NCI-H1092 (cell line): ENCODE results near the gene ARID5B.

Experiments
- DNase-seq: peaks from one replicate; lab custom pipeline; 2025; lab: John Stamatoyannopoulos, UW

The ARID5B gene

GRCh38 chr10:61941202-61941681 is 39.7 kb downstream of the ARID5B start:
- DNase-seq, result no peak

DNA sequence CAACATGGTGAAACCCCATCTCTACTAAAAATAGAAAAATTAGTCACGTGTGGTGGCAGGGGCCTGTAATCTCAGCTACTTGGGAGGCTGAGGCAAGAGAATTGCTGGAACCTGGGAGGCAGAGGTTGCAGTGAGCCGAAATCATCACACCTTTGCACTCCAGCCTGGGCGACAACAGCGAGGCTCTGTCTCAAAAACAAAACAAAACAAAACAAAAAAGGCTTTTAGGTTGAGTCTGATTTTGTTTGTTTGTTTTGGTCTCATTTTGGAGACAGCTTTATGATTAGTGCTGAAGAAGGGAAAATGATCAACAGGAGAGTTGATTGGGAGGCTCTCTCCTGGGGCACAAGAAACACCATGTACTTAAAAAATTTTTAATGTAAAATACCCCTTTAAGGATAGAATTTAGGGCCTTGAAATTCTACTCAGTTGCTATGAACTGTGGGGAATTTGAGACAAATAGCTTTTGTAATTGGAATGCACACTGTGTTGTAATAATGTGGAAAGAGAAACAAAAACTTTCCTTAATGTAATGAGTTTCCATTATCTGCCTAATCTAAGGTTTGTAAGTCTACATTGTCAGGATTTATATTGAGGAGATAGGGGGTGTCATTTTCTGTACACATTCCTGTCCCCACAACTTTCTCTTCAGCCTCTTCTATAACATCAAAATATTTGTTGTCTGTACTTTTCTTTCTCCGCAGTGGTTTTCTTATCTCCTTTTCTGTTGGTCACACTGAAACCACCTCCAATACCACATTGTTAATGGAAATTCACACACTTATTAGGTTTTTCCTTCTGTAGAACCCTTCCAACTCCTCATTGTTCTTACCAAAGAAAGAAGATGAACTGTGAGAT is 41.3 kb downstream of the ARID5B start:
- no peak for DNase-seq

DNA sequence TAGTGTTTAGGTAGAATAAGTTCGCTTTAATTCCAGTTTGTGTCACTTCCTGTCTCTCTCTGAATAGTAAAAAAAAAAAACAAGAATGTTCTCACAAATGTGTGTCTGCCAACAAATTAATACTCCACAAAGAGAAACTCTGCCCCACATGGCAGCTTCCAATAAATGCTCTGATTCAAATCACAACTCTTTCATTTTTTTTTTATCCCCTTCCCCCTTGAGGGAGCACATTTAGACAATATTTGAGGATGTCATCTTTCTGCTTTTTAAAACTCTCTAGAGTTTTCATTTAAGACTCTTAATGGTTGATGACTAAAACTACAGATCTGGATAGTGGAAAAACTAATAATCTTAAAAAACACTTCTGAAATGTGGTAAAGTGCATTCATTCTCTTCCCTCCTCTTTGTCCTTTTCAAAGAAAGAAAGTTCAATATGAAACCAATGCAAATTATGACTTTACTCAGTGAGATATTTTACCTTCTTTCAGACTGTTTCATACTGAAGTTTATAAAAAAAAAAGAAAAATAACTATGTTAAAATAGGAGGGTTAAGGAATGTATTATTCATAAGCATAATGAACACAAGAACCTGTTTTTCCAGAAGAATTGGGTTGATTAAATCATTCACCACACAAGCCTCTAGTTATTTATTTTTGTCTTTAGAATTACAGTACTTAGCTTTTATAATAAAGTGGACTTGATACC is 42.3 kb downstream of the ARID5B start:
- no peak for DNase-seq

GRCh38 chr10:61944410-61945147 is 43.1 kb downstream of the ARID5B start:
- no peak for DNase-seq

DNA sequence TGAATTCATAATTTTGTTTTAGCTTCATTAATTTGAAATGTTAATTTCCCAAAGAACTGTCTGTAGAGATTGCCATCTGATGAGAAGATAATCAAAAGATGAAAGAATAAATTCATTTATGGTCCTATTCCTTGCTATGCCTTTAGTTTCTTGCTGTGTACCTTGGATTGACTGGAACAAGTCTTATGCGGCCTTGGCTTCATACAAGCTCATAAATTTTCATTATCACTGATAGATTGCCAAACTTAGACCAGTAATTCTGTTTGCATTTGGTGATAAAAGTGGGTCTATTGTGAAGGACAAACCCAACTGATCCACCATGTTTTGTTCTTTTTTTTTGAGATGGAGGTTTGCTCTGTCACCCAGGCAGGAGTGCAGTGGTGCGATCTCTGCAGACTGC is 48.2 kb downstream of the ARID5B start:
- no peak for DNase-seq

GRCh38 chr10:61950449-61951143 is 49.1 kb downstream of the ARID5B start:
- no peak for DNase-seq

GRCh38 chr10:61951144-61951483 is 49.6 kb downstream of the ARID5B start:
- no peak for DNase-seq

GRCh38 chr10:61952028-61952674 is 50.7 kb downstream of the ARID5B start:
- DNase-seq, result no peak

DNA sequence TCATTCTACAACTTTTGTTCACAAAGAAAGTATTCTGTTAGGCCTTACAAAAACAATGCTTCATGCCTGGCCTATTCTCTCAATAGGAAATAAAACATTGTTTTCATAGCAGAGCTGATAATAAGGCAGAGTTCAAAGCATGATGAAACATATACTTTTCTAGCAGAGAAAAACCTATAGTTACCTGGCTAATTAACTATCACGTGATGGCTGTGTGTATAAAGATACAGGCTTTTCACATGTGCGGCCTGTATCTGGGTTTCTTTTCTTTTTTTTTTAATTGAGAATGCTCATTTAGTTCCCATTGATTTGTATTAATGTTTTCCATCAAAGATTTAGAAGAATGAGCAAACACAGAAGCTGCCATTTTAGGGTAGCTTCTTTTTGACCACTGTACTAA is 51.7 kb downstream of the ARID5B start:
- DNase-seq, result no peak

DNA sequence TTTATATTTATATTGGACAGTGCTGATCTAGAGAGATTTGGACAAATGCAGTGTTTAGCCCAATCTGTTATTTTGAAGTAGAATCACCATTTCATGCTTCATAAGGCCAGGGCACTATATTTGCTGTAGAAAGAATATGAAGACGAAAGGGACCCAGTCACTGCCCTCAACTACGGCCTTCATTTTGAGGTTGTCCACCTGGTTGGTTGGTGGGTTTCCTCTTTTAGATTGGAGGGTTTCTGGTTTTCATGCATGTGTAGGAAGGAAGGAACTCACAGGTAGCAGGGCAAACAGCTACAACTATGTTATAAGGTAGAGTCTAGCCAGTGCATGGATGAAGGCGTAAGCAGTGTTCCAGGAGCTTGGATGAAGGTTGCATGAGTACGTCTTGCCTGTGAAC is 56.3 kb downstream of the ARID5B start:
- DNase-seq, result no peak

GRCh38 chr10:61958311-61958710 is 56.8 kb downstream of the ARID5B start:
- DNase-seq, result no peak

DNA sequence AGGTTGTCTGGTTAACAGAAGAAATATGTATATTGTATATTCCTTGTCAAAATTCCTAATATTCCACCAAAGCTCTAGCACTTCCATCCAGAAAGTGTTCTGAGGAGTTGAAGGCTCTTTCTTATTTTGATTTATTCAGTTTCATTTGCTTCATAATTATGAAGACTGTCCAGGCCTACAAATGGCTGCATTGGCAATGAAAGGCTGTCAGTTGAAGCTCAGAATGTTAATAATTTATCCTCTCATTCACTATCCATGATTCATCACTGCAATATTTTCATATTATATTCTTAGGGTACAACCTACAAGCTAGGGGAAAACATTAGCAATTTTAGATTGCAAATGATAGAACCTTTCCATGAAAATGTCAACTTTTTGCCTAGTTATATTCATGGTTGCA is 57.3 kb downstream of the ARID5B start:
- no peak for DNase-seq

DNA sequence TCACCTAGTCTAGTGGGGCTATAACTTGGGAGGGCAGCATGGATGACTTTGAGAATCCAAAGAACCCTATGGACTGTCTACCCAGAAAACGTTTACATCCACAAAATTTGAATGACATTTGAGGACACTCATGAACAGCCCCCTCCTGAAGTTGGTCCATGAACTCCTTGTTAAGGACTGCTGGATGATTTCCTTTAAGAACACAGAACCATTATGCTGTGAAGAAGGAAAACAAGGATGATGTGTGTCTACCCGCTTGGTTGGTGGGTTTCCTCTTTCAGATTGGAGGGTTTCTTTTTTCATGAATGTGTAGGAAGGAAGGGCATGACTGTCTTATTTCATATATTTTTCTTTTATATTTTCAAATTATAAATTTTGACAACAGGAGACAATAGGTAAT is 58.3 kb downstream of the ARID5B start:
- DNase-seq, result no peak

DNA sequence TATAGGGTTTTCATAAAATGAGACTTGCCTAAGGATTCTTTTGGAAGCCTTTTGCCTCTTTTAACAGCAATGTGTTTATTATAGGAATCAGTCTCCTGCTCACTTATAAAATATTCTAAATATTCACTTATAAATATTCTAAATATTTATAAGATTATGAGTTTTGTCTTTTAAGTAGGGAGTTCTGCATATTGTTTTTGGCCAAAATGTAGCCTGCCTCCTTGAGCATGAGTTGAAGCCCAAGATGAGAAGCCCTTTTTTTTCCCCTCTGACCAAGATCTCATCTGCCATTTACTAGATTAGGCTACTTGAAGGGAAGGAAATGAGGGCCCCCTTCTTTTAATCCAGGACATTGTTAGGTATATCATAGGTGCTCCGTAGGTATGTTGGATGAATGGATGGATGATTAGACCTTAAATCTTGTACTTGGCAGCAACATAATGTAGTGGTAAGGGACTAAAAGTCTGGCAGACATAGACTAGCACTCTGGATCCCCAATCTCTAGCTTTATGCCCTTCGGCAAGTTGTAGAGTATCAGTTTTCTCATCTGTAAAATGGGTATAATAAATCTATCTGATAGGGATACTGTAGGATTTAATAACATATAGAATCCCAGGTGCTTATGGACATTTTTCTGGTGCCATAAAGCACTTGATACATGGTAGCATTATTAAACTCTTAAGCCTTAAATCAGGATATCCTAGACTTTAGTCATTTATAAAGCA is 59.1 kb downstream of the ARID5B start:
- no peak for DNase-seq

DNA sequence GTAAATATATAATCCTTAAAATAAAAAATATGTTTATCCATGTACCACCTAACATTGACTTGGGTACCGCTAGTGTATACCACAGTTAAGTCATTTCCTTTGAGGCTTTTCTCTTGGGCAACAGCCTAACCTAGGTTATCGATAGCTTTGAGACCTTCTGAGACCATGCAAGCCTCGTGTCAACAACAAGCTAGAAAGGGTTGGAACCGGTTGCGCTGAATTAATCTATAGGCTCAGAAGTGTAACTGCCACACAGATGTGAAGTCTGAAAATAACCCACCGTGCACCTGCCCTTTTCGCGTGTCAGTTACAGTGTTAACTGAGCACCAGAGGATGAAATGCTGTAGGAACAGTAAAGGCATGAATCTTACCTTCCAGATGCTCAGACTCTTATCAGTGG is 59.8 kb downstream of the ARID5B start:
- DNase-seq, result no peak

DNA sequence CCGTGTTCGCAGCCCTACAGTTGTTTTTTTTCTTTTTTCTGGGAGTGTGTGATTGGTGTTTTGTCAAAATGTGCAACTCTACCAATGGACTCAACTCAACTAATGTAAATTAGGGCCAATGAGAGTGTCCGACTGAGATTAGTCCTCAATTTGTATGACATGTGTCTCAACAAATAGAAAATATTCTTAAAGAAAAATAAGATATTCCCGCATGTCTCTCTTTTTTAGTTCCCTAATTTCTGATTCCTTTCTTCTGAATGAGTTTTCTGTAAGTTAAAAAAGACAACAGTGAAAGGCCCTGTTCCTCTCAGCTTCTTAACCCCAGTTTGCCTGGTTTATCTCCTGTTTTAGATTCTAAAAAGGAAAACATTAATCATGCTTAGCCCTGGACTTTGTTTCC is 61.5 kb downstream of the ARID5B start:
- DNase-seq, result no peak

GRCh38 chr10:61963669-61964058 is 62.2 kb downstream of the ARID5B start:
- no peak for DNase-seq

GRCh38 chr10:61964059-61964709 is 62.7 kb downstream of the ARID5B start:
- no peak for DNase-seq

DNA sequence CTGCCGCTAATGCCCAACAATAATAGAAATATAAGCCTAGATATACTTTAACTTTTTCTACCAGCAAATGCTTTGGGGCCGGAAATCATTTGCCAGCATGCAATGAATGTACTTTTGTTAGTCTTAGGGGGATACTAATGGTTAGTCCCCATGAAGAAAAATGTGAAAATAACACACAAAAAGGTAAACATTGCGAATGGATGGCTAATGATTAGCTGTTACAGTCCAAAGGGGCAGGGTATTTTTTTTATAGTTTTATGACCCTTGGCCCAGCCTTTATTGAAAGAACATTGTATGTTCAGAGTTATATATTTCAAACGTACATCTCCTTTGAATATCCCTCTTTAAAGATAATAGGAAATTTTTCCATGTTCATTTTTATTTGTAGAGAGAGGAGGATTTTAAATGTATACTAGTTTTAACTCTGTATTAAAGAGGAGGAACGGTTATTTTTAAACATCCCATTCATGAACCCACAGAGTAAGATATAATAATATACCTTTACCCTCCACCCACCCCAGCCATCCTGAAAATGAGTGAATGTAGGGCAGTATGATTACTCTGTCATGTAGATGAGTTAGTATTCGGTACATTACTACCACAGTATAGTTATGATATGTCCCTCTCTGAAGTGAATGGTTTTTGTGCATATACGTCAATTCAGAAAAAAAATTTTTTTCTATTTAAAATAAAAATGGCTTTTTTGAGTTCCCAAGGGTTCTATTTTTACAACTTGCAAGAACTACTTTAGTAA is 63.6 kb downstream of the ARID5B start:
- no peak for DNase-seq
